Stimulated activated CD4-positive, alpha-beta T cell treated with anti-CD3 and anti-CD28 coated beads, Interleukin-1b, Interleukin-23, amount 100 ng/mL, for 1 hour (primary cell): Measurements from ENCODE around the gene DCST1.

ENCODE experiments used
- DNase-seq, 2 donors: peaks; one replicate each; pipeline ENCODE4 v3.0.0-alpha.2; 2020; ENCODE audit warnings: low read depth in 2 of 2

DCST1 gene

DNA sequence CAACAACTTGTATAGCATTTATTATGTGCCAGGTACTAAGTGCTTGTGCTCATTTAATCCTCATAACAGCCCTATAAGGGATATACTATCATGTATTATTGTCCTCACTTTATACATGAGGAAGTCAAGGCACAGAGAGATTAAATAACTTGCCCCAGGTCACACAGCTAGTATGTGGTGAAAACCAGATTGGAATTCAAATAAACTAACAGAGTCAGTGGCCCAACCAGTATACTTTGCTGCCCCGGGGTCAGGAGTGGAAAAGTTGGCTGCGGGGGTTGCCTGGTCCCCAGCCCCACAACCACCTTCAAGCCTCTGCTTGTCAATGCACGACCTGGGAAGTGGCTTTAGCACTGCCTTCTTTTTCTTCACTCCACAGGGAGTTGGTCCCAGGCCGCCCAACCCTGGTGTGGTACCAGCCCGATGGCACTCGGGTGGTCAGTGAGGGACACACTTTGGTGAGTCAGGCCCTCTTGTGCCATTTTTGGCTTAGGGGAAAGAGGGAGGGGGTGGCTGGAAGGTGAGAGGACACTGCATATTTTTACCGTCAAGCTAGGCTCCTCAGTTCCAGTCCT is 20.0 kb downstream of the DCST1 start:
- no peak for DNase-seq

DNA sequence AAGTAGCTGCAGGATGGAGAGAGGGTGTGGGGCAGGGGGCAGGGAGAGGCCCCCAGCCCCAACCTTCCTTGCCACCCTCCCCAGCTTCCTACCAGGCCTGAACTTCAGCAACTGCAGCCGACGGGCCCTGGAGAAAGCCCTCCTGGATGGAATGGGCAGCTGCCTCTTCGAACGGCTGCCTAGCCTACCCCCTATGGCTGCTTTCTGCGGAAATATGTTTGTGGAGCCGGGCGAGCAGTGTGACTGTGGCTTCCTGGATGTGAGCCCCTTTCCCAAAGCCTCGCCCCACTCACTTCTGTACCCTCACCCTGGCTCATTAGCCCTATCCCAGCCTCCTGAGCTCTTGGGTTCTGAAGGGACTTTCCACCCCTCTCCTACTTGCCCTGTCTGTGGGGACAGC is 23.5 kb downstream of the DCST1 start:
- no peak for DNase-seq

DNA sequence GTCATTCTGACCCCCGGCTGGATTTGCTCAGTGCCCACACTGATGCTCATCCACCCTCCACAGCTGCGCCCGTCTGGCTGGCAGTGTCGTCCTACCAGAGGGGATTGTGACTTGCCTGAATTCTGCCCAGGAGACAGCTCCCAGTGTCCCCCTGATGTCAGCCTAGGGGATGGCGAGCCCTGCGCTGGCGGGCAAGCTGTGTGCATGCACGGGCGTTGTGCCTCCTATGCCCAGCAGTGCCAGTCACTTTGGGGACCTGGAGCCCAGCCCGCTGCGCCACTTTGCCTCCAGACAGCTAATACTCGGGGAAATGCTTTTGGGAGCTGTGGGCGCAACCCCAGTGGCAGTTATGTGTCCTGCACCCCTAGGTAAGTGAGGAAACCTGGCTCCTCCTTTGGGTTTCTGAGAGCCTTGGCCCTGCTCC is 24.2 kb downstream of the DCST1 start:
- DNase-seq: no peak

- DNase-seq: no peak
These were observed 27.1 kb downstream of the DCST1 start for GRCh38 chr1:155060736-155061135.

GRCh38 chr1:155061381-155062150 is 27.9 kb downstream of the DCST1 start:
- peak; percentile 88 to 97 for DNase-seq

GRCh38 chr1:155062151-155062686 is 28.6 kb downstream of the DCST1 start:
- DNase-seq: no peak

DNA sequence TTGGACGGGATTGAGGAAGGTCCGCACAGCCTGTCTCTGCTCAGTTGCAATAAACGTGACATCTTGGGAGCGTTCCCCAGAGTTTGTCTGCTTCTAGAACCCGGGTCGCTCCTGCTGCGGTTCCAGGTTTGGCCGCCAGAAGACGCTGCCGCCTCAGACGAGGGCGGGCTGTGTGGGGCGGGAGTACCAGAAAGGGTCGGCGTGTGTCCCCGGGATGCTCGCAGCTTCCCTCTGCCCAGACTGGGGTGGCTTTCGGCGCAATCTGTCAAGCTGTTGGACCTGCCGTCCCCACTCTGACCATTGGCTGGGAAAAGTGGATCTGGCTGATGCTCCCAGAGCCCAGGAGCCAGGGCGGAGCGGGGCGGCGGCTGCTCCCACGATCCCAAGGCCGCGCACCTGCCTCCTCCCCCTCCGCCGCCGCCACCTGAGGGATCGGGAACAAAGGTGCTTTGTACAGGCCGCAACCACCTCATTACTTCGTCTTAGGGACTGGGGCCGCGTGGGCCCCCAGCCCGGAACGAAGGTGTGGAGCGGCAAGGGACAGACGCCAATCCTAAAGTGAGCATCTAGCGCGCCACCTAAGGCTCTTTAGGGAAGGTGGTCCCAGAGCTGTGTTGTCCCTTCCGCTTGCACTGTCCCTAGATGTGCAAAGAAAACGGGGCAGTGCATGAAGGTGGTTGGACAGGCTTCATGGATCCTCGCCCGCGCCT is 29.2 kb downstream of the DCST1 start:
- peak in 1 of 2 donors; percentile 72 for DNase-seq

GRCh38 chr1:155063550-155064110 is 30.0 kb downstream of the DCST1 start, which contains the start of gene EFNA4:
TSS of gene EFNA4 (plus strand) at chr1:155063740. CDS start at chr1:155063824, 84 bp downstream.
- DNase-seq: peak; percentile 54 to 61

GRCh38 chr1:155064111-155064831 is 30.6 kb downstream of the DCST1 start:
- DNase-seq: no peak

DNA sequence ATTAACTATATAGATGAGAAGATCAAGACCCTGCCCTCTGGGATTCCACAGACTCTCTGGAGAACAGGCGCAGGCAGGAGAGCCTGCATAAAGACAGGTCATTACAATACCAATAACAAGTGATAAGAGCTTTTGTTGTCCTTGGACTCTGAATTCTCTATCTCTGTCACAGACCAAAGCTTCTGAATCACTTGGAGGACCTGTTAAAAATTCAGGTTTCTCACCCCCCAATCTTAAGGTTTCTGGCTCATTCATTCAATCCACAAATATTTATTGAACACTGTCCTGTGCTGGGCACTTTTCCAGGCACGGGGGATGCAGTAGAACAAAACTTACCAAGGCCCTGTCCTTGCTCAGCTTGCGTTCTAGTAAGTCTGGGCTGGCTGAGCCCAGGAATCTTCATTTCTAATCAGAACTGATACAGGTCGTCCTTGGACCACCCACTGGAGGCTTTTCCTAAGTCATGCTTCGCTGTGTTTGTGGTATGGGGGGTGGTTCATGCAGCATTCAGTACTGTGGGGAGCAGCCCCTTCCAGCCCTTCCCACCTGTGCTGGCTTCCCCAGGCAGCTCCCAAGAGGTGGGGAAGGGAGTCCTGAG is 31.3 kb downstream of the DCST1 start:
- no peak for DNase-seq

DNA sequence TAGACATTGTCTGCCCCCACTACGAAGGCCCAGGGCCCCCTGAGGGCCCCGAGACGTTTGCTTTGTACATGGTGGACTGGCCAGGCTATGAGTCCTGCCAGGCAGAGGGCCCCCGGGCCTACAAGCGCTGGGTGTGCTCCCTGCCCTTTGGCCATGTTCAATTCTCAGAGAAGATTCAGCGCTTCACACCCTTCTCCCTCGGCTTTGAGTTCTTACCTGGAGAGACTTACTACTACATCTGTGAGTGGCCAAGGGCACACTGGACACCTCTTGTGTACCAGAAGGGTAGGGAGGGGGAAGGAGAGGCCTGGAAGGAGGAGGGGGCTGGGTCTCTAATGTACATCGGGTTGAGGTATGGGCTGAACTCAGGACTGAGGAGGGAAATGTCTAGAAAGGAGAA is 33.2 kb downstream of the DCST1 start:
- DNase-seq: no peak

- DNase-seq: no peak
These were observed 35.0 kb downstream of the DCST1 start for GRCh38 chr1:155068599-155068998.

DNA sequence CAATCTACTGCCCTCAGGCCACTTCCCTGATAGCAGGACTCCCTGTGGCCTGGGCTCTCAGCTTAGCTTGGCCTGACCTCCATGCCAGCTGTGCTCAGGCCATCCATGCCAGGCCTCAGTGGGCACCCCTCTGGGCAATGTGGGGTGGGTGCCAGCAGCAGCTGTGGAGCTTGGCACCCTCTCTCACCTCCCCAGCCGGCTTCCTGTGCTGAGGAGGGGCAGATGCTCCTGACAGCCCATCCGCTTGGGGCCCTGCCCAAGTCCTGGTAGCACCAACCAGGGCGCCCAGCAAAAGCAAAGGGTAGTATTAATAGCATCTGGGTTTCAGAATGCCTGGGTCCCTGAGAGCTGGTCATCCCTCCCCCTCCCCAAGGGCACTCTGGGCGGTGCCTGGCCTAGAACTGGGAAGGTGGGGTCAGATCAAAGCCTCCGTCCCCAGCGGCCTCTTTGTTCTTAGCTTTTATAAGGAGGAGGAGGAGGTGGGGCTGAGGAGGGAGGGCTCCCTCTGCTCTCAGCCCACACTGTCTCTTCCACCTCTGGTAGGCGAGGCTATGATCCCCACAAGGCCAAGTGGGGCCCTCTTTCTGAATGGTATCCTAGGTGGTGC is 36.0 kb downstream of the DCST1 start:
- no peak for DNase-seq

DNA sequence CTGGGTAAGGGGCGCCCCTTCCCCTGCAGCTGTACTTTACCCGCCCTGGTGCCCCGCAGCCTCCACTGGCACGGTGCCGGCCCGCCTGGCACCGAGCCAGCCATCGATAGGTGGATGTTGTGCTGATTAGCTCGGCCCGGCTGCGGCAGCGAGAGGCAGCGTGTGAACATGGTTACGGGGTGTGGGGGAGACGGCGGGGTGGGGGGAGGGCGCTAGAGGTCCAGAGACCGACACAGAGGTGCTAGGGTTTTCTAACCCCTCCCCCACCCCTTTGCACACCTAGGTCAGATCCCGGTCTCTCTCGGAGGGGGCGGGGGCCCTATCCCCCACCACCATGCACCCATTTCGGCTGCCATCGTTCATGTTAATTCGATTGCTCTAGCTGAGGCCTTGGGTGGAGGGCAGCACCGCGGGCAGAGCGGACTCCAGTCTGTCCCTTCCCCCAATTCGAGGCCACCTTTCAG is 36.6 kb downstream of the DCST1 start:
- DNase-seq: no peak

DNA sequence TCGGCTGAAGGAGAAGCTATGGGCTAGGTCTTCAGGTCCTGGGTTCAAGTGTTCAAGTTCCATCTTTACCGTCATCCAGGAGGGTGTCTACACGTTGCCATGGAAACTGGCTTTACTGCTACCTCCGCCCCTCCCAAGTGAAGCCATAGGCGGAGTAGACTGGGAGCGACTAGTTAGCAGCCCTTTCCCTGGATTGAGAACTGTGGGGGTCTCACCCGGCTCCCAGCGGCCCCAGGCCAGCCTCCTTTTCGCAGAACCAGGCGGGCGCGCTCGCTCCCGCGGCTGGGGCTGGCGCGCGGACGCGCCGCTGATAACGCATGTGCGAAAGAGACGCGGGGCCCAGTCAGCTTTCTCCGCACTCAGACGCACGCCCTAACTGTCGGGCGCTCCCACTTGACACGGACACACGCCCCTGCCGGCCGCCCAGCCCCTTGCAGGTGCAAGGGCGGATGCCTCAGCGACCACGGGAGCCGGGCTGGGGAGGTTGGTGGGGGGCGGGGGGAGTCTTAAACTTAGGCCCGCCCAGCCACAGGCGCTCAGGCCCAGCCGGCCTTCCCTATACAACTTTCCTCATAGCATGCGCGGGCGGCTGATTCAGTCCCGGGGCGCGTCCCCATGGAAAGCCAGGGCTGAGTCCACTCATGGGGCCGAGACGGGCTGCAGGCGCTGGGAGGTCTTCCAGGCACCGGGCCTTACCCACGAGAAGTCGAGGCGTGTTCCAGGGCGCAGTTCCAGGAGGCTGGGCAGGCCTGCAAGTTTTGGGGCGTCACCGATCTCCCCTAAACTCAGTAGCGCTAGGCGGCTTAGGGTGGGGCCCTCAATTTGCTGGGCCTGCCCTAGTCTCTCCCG is 37.3 kb downstream of the DCST1 start:
- peak in 1 of 2 donors; percentile 53 for DNase-seq

- DNase-seq: no peak
These were observed 38.1 kb downstream of the DCST1 start for GRCh38 chr1:155071701-155072100.

DNA sequence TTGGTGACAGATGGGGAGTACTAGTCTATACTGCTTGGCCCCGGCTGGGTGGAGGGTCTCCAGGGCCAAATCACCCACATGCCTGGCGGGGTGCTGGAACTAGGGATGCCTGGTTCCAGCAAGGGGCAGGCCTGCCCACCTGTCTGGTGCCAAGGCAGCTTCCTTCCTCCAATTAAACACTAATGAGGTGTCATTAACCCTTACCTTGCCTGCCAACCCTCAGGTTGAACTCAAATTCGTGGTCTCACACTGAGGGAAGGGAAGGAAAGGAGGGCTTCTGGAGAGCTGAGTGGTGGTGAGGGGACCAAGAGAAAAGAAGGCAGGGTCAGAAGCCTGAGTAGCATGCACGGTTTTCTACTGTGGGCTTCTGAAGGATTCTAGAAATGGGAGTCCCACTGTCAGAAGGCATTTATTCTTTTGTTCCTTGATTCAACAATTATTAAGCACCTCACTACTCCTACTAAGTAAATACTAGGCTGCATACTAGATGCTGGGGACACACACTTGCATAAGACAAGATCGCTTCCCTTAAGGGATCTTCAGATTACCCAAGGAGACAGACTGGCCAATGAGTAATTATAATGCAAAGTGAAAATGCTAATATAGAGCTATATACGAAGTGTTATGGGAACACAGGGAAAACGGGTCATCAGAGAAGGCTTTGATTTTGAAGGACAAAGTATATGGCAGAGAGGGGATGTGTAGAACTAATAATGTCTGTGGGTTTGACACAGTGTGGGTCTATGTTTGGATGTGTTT is 39.1 kb downstream of the DCST1 start:
- no peak for DNase-seq

DNA sequence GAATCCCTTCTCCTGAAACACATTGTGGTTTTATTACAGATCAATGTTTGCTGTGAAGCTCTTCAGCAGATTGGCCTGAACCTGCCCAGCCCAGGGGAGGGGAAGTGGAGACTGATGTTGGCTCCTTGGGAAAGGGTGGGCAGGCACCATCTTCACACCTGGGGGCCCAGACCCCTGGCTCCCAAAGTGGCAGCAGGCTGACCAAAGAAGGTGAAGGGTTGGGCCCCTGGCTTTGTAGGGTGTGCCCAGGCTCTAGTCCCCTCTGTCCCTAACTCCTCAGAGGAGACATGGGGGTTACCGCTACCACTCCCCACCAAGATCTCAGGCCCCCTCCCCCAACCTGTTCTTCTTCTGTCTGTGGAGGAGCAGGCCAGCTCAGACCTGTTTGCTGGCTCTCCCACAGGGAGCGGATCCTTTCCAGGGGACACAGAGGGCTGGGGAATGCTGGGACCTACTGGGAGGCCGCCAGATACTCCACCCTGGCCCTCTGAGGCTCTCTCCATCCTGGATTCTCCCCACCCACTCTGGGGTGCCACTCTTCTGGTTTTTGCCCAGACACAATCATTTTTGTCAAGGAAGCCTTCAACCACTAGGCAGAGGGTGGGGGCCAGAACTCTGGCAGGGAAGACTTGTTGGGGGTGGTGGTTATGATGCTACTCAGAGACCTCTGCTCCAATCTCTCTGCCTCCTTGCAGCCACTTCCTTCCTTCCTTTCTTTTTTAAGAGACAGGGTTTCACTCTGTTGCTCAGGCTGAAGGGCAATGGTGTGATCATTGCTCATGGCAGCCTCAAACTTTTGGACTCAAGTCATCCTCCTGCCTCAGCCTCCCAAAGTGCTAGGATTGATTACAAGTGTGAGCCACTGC is 40.0 kb downstream of the DCST1 start:
- no peak for DNase-seq
